Measurements from ENCODE around the gene CLGN. TPM values are rescaled to one million over a fixed set of nuclear protein-coding genes. Genes with fewer than 3 reads are reported as not detected.

CLGN gene, protein sequence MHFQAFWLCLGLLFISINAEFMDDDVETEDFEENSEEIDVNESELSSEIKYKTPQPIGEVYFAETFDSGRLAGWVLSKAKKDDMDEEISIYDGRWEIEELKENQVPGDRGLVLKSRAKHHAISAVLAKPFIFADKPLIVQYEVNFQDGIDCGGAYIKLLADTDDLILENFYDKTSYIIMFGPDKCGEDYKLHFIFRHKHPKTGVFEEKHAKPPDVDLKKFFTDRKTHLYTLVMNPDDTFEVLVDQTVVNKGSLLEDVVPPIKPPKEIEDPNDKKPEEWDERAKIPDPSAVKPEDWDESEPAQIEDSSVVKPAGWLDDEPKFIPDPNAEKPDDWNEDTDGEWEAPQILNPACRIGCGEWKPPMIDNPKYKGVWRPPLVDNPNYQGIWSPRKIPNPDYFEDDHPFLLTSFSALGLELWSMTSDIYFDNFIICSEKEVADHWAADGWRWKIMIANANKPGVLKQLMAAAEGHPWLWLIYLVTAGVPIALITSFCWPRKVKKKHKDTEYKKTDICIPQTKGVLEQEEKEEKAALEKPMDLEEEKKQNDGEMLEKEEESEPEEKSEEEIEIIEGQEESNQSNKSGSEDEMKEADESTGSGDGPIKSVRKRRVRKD
- 100 to 1,000 TPM in 1 of 10 donors, 10 to 100 TPM in 9; 51.3 to 125 (median 71.6) TPM for total RNA-seq
- polyA plus RNA-seq, result 10 to 100 TPM; 21.6 to 47.4 TPM
- long read RNA-seq, donor 1, transcript CLGN-201 (15 exons, 3,043 nt), result major isoform, 110 of 208 reads
- long read RNA-seq, donor 1, partial matches to known transcripts, result 89 of 208 reads
- long read RNA-seq, donor 1, other reads (novel, unspliced or antisense), result 8 of 208 reads
- long read RNA-seq, donor 2, transcript CLGN-201 (15 exons, 3,043 nt), result major isoform, 94 of 160 reads
- long read RNA-seq, donor 2, partial matches to known transcripts, result 59 of 160 reads
- long read RNA-seq, donor 2, other reads (novel, unspliced or antisense), result 7 of 160 reads
- long read RNA-seq, donor 3, transcript CLGN-201 (15 exons, 3,043 nt), result major isoform, 48 of 343 reads
- long read RNA-seq, donor 3, partial matches to known transcripts, result 289 of 343 reads
- long read RNA-seq, donor 3, other reads (novel, unspliced or antisense), result 6 of 343 reads

DNA sequence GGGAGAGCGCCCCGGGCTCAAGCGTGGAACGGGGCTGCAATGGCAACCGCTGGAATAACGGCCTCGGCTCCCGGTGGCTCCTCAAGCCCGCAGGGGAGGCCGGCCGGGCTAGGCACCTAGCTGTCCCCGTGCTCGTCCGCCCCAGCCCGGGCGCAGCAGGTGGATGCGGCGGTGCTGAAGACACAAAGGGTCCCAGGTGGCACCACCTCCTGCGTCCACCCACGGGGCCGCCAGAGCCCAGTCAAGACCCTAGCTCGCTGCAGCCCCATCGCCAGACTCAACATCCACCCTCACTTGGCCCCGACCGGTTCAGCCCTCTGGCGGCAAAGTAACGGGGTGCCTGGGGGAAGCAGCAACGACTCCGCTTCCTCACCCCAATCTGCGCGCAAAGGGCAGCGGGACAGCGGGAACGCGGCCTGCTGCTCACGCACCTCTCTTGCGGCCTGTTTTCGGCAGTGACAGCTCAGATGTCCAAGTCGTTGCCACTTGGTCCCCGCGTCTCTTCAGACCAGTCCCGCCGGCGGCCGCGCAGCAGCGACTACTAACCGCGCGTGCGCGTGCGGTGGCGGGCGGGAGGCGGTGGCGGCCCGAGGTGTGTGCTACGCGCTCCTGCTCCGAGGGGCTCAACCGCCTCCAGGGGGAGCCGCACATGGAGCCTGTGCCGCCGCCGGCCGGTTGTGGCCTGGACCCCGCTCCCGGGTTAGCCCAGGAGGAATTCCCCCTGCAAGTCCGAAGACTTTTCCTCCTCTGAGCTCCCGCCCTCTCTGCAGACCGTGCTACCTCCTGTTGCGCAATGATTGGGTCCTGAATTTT lies at the start of gene CLGN:
TSS of gene CLGN (minus strand) at position 543 of the 813 bp plus-strand sequence. CDS start 14,570 bp downstream, outside the sequence.
- 1% methylated on average over 73 of the region's 73 CpGs for WGBS, 2 donors
- DNase-seq (peak; percentile 71 to 82), ATAC-seq (peak; percentile 90 to 97 (median 95))
- H3K4me1 ChIP-seq, result peaks cover 0 to 22% (median 6%) of the 10 kb centered on the region in 9 donors
- peak within 1 kb of the TSS; percentile 57 to 84 (median 73) for H3K4me3 ChIP-seq
- no peaks in the 10 kb centered on the region for H3K9me3 ChIP-seq
- no peaks in the 10 kb centered on the region for H3K36me3 ChIP-seq
- intact Hi-C loops (cut with DNase I), result loop anchor here in 5 of 10 donors (5.0 to 10.0 kb wide), 4 partner anchors 55 to 100 kb away; partner anchors contain the start of genes ELMOD2 (in 3 of the 5) and SCOC (in 1 of the 5)
- H3K27me3 ChIP-seq, result peaks cover 0 to 14% (median 3%) of the 10 kb centered on the region in 7 donors
- peak within 1 kb of the TSS; percentile 53 to 91 (median 85) for H3K27ac ChIP-seq
- TF ChIP-seq, protein P1, sequence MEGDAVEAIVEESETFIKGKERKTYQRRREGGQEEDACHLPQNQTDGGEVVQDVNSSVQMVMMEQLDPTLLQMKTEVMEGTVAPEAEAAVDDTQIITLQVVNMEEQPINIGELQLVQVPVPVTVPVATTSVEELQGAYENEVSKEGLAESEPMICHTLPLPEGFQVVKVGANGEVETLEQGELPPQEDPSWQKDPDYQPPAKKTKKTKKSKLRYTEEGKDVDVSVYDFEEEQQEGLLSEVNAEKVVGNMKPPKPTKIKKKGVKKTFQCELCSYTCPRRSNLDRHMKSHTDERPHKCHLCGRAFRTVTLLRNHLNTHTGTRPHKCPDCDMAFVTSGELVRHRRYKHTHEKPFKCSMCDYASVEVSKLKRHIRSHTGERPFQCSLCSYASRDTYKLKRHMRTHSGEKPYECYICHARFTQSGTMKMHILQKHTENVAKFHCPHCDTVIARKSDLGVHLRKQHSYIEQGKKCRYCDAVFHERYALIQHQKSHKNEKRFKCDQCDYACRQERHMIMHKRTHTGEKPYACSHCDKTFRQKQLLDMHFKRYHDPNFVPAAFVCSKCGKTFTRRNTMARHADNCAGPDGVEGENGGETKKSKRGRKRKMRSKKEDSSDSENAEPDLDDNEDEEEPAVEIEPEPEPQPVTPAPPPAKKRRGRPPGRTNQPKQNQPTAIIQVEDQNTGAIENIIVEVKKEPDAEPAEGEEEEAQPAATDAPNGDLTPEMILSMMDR (IDR thresholded peaks at IDR 0.05), result peak in 8 of 9 donors; percentile 43 to 70 (median 58)

DNA sequence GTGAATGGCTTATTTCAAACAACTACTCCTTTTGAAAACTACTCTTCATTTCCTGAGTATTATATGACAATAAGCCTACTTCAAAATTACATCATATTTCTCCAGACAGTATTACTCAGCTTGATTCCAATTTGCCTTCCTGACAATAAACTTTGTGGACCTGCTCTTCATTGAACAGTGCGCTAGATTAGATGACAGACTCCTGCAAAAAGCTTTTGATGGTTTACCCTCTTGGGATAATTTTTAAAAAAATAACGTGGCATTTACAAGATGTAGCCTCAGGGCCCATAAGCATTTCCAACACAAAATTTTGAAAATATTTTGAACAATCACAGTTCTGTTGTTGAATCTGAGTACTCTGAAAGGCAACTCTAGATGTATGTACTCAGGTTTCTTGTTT lies 44.7 kb upstream of the CLGN start:
- H3K4me1 ChIP-seq, result no peaks in the 10 kb centered on the region
- no peak overlapping the region for H3K4me3 ChIP-seq
- no peaks in the 10 kb centered on the region for H3K36me3 ChIP-seq
- no peak for ATAC-seq
- peaks cover 0 to 6% (median 0%) of the 10 kb centered on the region in 7 donors for H3K27me3 ChIP-seq
- H3K27ac ChIP-seq, result no peak overlapping the region
- intact Hi-C loops (cut with DNase I), result no loop called here
- WGBS, 2 donors, result 75 to 78% methylated on average over 2 of the region's 2 CpGs
- DNase-seq, result no peak
- no peaks in the 10 kb centered on the region for H3K9me3 ChIP-seq
- TF ChIP-seq, protein P1 (IDR thresholded peaks at IDR 0.05), result no peak

DNA sequence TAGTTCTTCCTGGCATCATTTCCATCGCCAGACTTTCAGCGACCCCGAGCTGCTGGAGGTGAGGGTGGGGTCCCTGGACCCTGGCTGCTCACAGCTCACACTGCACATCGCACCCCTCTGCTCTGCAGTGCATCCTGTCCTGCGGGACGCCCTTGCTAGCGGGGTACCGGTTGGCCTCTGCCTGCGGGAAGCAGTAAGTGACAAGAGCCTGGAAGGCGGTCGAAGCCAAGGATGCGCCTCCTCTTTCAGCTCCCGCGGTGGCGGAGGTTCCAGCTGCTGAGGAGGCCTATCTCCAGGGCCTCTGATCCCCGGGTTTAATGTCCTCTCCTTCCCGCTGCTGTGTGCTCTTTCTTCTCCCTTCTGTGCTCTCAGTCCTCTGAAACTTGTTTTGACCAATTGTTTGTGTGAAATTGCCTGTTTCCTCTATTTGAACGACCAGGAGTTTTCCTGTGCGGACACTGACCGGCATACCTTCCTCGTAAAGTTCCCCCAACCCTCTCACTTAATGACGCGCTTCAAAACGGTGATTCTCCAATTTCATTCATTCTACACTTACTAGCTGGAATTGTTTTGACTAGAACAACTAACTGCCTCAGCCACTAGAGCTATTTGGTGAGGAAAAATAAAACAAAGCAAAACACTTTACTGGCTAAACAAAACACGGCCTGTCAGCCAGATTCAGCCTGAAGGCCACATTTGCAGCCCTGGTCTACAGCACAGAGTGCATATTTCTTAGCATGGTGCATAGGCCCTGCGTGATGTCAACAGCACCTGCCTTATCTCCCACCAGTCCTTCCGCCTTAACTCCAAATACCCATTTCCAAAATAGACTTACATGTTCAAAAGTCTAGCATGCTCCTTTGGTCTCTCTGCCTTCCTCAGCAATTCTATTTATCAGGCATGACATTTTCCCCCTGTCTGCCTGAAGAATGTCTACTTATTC lies 42.6 kb upstream of the CLGN start:
- TF ChIP-seq, protein P1 (IDR thresholded peaks at IDR 0.05), result no peak
- H3K27me3 ChIP-seq, result peaks cover 0 to 6% (median 0%) of the 10 kb centered on the region in 7 donors
- DNase-seq, result no peak
- H3K36me3 ChIP-seq, result no peaks in the 10 kb centered on the region
- H3K4me1 ChIP-seq, result no peaks in the 10 kb centered on the region
- no peak for ATAC-seq
- no peak overlapping the region for H3K4me3 ChIP-seq
- H3K9me3 ChIP-seq, result no peaks in the 10 kb centered on the region
- WGBS, 2 donors, result 58 to 60% methylated on average over 27 of the region's 27 CpGs
- intact Hi-C loops (cut with DNase I), result no loop called here
- no peak overlapping the region for H3K27ac ChIP-seq
